HG02973 (cell line): ENCODE results near the gene AP1M1.
"Not testable (repeated sequence)": the region's sequence is repeated elsewhere in the genome, so short reads cannot be mapped to it uniquely, and the experiment has no call there.

Source experiments
- ATAC-seq: cut with Tn5 transposase; IDR thresholded peaks from one replicate; pipeline ENCODE4 v1.9.1; 2021; ENCODE audit warnings: moderate library complexity; ENCODE audit not compliant: unreplicated experiment

AP1M1 gene

DNA sequence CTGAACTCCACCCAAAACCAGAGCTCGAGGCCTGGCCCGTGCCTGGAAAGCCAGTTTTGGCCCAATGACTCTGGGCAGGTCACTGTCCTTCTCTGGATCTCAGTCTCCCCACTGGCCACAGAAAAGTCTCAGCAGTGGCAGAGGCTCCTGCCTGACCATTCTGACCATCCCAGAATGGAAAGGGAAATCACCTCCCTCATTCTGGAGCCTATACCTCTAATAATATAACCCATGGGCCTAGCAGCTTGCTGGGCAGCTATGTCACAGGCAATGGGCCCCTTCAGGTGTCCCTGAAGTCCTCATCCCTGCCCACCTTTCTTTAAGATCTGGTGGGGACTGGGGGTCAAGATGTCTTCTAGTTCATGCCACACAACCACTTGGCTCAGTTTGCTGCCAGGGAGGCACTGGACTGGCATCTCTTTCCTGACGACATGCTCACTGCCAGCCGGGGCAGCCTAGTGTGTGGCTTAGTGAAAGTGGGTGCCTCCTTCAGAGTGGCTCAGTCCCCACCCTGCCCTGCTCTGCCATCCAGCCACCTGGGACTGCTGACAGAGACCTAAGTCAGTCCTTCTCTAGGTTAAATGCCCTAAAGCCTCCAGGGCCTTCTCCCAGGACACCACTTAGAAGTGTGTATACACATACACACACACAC lies 62.6 kb downstream of the AP1M1 start:
- ATAC-seq = no peak

- no peak for ATAC-seq
These were observed 63.1 kb downstream of the AP1M1 start for GRCh38 chr19:16260812-16261161.

- no peak for ATAC-seq
These were observed 64.1 kb downstream of the AP1M1 start for GRCh38 chr19:16261584-16262368.

DNA sequence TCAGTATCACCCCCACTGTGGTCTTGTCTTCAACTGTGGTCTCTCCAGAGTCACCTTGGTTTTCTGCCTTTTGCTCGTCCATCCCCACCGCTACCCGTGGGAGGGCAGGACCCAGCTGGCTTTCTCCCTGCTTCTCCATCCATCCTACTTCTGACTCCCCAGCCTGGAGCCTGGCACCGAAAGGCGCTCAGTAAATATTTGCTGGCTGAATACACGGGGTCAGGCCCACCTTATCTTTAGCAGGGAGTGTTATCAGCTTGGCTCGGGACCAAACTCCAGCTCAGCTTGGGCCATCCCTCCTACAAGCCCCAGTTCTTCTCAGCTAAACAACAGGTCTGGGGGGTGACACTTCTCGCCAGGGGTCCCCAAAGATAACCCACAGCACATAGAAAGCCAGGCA lies 64.9 kb downstream of the AP1M1 start:
- no peak for ATAC-seq

- ATAC-seq = no peak
These were observed 65.5 kb downstream of the AP1M1 start for GRCh38 chr19:16263141-16263761.

GRCh38 chr19:16265205-16265604 lies 67.5 kb downstream of the AP1M1 start:
- no peak for ATAC-seq

DNA sequence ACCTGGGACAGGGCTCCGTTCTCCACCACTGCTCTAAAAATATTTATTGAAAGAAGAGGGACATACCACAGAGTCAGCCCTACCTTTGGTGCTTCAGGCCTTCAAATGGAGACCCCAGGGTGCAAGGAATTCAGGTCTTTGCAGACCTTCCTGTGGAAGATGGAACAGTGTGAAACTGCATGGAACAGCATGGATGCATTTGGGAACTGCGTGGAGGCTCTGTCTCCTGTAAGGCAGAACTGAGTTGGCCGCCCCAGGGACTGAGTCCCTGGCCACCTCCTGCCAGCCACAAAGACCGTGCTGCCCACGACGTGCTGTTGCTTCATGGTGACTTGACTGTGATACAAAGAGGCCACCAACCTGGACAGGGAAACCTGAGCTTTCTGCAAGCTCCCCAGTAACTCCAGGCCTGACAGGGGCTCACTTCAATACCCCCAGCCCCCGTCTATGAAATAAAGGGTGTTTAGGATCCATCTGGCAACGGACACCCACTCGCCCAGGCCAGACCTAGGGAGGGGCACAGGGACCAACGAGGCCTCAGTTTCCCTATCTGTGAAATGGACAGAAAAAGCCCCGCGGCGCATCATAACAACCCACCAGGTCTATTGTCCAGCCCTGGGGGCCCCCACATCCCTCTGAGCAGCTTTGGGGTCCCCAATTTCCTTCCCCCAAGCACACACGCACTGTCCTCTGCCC lies 68.3 kb downstream of the AP1M1 start:
- no peak for ATAC-seq

DNA sequence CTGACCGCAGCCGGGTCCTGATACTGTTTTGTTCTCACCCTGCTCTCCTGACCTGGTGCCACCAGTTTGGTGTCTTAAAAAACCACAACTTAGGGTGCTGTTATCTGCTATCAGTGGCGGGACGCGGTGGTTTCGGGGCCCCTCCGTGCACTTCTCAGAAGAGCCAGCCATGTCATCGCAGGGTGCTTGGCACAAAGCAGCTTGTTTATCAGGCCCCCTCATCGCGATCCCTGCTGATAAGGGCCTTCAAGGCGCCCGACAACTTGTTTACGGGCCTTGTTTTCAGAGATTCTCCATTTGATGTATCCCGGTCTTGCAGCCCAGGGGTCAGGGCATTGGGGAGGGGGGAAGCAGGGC lies 68.9 kb downstream of the AP1M1 start:
- ATAC-seq = no peak

DNA sequence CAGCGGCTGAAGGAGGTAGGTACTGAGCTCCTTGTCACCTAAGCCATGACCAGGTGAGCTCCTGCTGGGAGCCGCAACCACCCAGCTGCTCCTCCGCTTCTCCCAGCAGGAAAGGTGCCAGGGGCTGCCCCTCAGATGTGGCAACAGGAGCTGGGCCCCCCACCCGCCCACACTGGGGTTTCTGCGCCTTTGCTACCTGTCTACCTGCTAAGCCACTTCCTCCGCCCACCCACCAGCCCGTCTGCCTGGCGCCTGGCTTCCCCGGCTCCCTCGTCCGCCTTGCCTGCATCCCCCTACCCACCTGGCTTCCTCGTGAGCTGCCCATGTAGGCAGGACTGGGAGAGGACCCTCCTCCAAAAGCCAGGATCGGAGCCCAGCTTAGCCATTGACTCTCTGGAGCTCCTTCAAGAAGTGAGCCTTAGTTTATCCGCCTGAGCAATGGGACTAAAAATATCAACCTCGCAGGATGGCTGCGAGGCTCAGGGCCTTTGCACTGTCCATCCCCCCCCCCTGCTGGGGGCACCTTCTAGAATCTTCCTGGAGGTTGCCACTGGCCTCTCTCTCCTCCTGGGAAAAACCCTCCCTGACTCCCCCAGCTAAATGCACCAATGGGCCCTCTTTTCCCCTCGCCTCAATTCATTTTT lies 71.1 kb downstream of the AP1M1 start:
- ATAC-seq = no peak

DNA sequence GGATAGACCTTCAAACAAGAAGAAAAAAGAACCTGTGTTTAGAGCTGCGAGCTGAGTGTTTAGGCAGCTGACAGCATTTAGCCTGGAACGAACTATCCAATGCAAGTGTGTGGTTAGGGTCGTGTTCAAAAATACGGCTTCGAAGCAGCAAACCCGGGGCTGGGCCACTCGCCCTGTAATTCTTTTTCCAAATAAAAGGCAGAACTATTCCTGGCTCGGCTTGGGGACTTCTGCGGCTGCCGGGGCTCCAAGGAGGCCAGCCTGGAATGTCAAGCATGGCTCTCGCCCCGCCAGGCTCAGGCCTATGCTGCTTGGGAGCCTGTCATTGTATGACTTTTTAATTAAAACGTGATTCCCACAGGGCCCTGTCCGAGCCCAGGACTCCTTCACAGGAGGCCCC lies 75.2 kb downstream of the AP1M1 start:
- ATAC-seq = no peak

GRCh38 chr19:16274447-16274846 lies 76.7 kb downstream of the AP1M1 start:
- ATAC-seq = no peak

GRCh38 chr19:16280306-16280705 lies 82.6 kb downstream of the AP1M1 start:
- ATAC-seq = no peak

DNA sequence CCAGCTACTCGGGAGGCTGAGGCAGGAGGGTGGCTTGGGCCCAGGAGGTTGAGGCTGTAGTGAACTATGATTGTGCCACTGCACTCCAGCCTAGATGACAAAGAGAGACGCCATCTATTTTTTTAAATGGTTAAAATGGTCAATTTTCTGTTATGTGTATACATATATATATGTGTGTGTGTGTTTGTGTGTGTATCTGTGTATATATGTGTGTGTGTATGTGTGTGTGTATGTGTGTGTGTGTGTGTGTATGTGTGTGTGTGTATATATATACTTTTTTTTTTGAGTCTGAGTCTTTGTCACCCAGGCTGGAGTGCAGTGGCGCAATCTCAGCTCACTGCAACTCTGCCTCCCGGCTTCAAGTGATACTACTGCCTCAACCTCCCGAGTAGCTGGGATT lies 84.0 kb downstream of the AP1M1 start:
- ATAC-seq = no peak

- no peak for ATAC-seq
These were observed 85.7 kb downstream of the AP1M1 start for GRCh38 chr19:16283210-16284061.

GRCh38 chr19:16284505-16284904 lies 86.8 kb downstream of the AP1M1 start:
- no peak for ATAC-seq

DNA sequence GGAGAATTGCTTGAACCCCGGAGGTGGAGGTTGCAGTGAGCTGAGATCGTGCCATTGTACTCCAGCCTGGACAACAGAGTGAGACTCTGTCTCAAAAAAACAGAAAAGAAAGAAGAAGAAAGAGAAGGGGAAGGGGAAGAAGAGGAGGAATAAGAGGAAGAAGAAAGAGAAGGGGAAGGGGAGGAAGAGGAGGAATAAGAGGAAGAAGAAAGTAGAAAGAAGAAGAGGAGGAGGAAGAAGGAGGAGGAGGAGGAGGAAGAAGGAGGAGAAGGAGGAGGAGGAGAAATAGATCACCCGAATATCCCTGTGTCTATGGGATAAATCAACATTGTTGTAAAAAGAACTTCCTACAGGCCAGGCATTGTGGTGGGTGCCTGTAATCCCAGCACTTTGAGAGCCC lies 87.4 kb downstream of the AP1M1 start:
- not testable (repeated sequence) for ATAC-seq

GRCh38 chr19:16285769-16286498 lies 88.2 kb downstream of the AP1M1 start:
- no peak for ATAC-seq

DNA sequence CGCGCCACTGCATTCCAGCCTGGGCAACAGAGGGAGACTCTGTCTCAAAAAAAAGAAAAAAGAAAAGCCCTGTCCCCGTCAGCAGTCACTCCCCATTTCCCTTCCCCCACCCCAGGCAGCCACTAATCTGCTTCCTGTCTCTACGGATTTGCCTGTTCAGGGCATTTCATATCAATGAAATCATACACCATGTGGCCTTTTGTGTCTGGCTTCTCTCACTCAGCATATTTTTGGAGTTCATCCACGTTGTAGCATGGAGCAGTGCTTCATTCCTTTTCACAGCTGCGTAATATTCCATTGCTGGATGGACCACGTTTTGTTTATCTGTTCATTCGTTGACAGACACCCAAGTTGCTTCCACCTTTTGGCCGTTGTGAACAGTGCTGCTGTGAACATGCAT lies 90.8 kb downstream of the AP1M1 start:
- ATAC-seq = no peak

DNA sequence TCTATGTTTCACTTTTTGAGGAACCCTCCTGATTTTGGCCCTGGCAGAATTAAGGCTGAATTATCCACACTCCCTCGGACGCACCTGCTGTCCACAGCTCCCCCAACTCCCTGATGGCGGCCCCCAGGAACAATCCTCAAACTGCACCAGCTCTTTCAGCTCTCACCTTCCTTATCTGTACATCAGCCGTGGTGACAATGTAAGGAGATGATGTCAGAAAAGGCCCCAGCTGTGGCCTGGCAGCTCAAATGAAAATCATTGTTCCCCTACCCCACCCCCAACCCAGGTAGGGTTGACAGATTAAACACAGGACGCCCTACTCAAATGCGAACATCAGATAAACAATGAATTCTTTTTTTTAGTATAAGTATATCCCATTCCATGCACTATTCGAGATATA lies 91.9 kb downstream of the AP1M1 start:
- no peak for ATAC-seq

DNA sequence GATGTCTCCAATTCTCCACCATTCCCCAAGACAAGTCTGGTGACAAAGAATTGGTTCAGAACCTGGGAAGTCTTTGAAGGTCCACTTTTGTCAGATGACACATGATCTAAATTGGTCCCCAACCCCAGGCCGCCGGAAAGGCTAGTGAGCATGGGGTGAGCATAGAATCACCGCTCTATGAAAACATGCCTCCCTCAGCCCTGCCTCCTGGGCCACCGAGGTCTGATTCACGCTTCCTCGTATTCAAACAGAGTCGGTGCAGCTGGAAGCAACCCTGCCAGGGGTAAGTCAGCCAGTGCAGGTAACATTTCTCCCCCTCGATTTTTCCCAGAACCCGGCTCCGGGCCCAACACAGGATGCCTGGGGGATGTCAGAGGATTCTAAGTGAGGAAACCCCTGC lies 93.0 kb downstream of the AP1M1 start:
- no peak for ATAC-seq
